Thyroid gland (tissue), 4 donors: ENCODE measurements around the gene ISOC2.

Source experiments
- CTCF ChIP-seq, 6 experiments: fragments of 200-600 bp in 3 of 6; fragments of 450-650 bp in 3 of 6; sonication (generic) in 3 of 6; IDR thresholded peaks; one replicate each; pipeline ENCODE4 v1.5.1; 2016 to 2019; ENCODE audit warnings: antibody characterized with exemption in 6 of 6, mild to moderate bottlenecking in 2 of 6, inconsistent platforms in 1 of 6, moderate library complexity in 1 of 6
- POLR2A ChIP-seq, 2 donors: fragments of 450-650 bp; IDR thresholded peaks; one replicate each; pipeline ENCODE4 v1.6.1; 2017; ENCODE audit warnings: antibody characterized with exemption in 2 of 2, mild to moderate bottlenecking in 2 of 2, moderate library complexity in 1 of 2

GRCh38 chr19:55503157-55503501, 41.7 kb upstream of the ISOC2 start:
- TF ChIP-seq CTCF (IDR thresholded peaks at IDR 0.05) (no peak), POLR2A (IDR thresholded peaks at IDR 0.05) (no peak)
